Smooth muscle cell (in vitro differentiated cells): Measurements from ENCODE around the gene TIE1. TPM values are rescaled to one million over a fixed set of nuclear protein-coding genes. Genes with fewer than 3 reads are reported as not detected.
A peak's percentile ranks its signal among the peaks of the same experiment; 100 is the strongest.

Experiments used
- DNase-seq: peaks from one replicate; lab custom pipeline; 2025; ENCODE audit not compliant: unreplicated experiment; lab: John Stamatoyannopoulos, UW
- H2AFZ ChIP-seq: fragments of 200-600 bp; sonication (generic); 2 replicates; pipeline ENCODE4 v1.6.0; 2016; ENCODE audit warnings: antibody characterized with exemption, low read depth, mild to moderate bottlenecking
- H3F3A ChIP-seq: fragments of 200-600 bp; sonication (generic); 2 replicates; pipeline ENCODE4 v1.6.0; 2017; ENCODE audit warnings: antibody characterized with exemption, low read depth
- H3K27ac ChIP-seq: fragments of 200-600 bp; sonication (generic); 2 replicates; pipeline ENCODE4 v1.5.1; 2016; ENCODE audit warnings: low read depth, mild to moderate bottlenecking
- H3K27me3 ChIP-seq: fragments of 200-600 bp; sonication (generic); 2 replicates; pipeline ENCODE4 v1.6.1; 2016; ENCODE audit warnings: low read depth, mild to moderate bottlenecking
- H3K36me3 ChIP-seq: fragments of 200-600 bp; sonication (generic); 2 replicates; pipeline ENCODE4 v1.5.1; 2016; ENCODE audit warnings: low read depth
- H3K4me1 ChIP-seq: fragments of 200-600 bp; sonication (generic); 2 replicates; pipeline ENCODE4 v1.5.1; 2016; ENCODE audit warnings: low read depth
- H3K4me2 ChIP-seq: fragments of 200-600 bp; sonication (generic); 2 replicates; pipeline ENCODE4 v1.6.0; 2016; ENCODE audit warnings: mild to moderate bottlenecking
- H3K4me3 ChIP-seq: fragments of 200-600 bp; sonication (generic); 2 replicates; pipeline ENCODE4 v1.5.1; 2016; ENCODE audit warnings: mild to moderate bottlenecking
- H3K79me2 ChIP-seq: fragments of 200-600 bp; sonication (generic); 2 replicates; pipeline ENCODE4 v1.6.0; 2016; ENCODE audit warnings: low read depth, mild to moderate bottlenecking
- H3K9ac ChIP-seq: fragments of 200-600 bp; sonication (generic); 2 replicates; pipeline ENCODE4 v1.6.0; 2016; ENCODE audit warnings: low read depth
- H3K9me3 ChIP-seq: fragments of 200-600 bp; sonication (generic); replicated peaks from 2 replicates; pipeline ENCODE4 v1.5.1; 2016; ENCODE audit warnings: low read depth
- H4K20me1 ChIP-seq: fragments of 200-600 bp; sonication (generic); 2 replicates; pipeline ENCODE4 v1.6.0; 2016; ENCODE audit warnings: low read depth
- WGBS: methylation state at CpG from one replicate; pipeline ENCODE4 v1.1.7; 2016; ENCODE audit warnings: low lambda C conversion rate; 5-methylcytosine and 5-hydroxymethylcytosine counted together
- polyA plus RNA-seq: library from polyadenylated mRNA; unstranded; fragments of >200 nt; fragmentation: Nextera tagmentation; extraction: Ambion mirVana; gene quantifications from 2 replicates; pipeline ENCODE4 v1.2.1, GENCODE V29; 2016
- total RNA-seq: library from RNA; depleted of rRNA; stranded (reverse); fragments of >200 nt; gene quantifications from 2 replicates; pipeline ENCODE4 v1.2.3, GENCODE V29; 2014
- TF ChIP-seq, protein P1 (sequence below): fragments of 200-600 bp; sonication (generic); IDR thresholded peaks from 2 replicates; pipeline ENCODE4 v1.5.1; 2017; ENCODE audit warnings: borderline replicate concordance, mild to moderate bottlenecking, antibody characterized with exemption; ENCODE audit not compliant: insufficient read depth, poor library complexity, severe bottlenecking

Gene TIE1
- total and polyA plus RNA-seq, 2 experiments from 2014 or later = 0.18 to 0.73 TPM

GRCh38 chr1:43267818-43268425 lies 32.9 kb upstream of the TIE1 start:
- Histone ChIP-seq H3K79me2 (no peaks in the 10 kb centered on the region), H3K27me3 (no peaks in the 10 kb centered on the region), H3K4me1 (peaks cover 8% of the 10 kb centered on the region), H3K9ac (no peak overlapping the region), H3K27ac (no peak overlapping the region), H3K4me2 (no peak overlapping the region), H3K9me3 (no peaks in the 10 kb centered on the region), H3F3A (no peaks in the 10 kb centered on the region), H3K36me3 (no peaks in the 10 kb centered on the region), H2AFZ (no peak overlapping the region), H4K20me1 (no peaks in the 10 kb centered on the region), H3K4me3 (no peak overlapping the region)
- WGBS = 91% methylated on average over 3 of the region's 3 CpGs
- no peak for DNase-seq
- TF ChIP-seq, protein P1, sequence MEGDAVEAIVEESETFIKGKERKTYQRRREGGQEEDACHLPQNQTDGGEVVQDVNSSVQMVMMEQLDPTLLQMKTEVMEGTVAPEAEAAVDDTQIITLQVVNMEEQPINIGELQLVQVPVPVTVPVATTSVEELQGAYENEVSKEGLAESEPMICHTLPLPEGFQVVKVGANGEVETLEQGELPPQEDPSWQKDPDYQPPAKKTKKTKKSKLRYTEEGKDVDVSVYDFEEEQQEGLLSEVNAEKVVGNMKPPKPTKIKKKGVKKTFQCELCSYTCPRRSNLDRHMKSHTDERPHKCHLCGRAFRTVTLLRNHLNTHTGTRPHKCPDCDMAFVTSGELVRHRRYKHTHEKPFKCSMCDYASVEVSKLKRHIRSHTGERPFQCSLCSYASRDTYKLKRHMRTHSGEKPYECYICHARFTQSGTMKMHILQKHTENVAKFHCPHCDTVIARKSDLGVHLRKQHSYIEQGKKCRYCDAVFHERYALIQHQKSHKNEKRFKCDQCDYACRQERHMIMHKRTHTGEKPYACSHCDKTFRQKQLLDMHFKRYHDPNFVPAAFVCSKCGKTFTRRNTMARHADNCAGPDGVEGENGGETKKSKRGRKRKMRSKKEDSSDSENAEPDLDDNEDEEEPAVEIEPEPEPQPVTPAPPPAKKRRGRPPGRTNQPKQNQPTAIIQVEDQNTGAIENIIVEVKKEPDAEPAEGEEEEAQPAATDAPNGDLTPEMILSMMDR = no peak

DNA sequence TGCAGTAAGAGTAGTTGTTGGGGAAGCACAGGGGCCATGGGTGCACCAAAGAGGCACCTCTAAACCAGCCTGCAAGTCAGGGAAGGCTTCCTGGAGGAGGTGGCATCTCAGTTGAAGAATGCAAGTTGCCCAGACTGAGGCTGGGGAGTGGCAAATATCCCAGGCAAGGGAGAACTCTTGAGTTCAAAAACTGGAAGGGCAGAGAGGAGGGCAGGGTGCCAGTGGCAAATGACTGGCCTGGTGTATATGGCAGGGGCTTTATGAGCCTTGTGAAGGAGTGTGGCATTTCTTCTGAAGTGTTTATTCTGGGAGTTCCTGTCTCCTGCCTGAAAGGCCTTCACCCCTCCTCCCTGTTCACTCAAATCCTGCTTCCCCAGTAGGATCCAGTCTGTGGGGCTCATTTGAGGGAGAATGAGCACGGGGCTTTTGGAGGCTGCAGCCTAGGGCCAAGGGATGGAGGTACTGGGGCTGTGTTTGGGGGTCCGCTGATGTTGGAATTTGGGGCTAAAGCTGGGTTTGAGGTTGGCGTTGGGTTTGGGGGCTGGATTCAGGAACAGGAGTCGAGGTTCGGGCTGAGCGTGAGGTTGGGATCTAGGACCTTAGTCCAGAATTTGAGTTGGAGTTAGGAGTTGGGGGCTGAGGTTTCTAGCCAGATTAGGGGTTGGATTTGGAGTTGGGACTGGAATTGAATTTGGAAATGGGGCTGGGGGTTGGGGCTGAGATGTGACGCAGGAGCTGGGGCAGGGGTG lies 31.0 kb upstream of the TIE1 start, which contains the start of gene TMEM125:
TSS of gene TMEM125 (plus strand) at position 357 of the 749 bp plus-strand sequence. CDS start 2,740 bp downstream, outside the sequence.
- H4K20me1 ChIP-seq = no peaks in the 10 kb centered on the region
- H3K36me3 ChIP-seq = no peaks in the 10 kb centered on the region
- H3K27ac ChIP-seq = no peak within 1 kb of the TSS
- TF ChIP-seq, protein P1 = no peak
- H3K9me3 ChIP-seq = no peaks in the 10 kb centered on the region
- peak within 1 kb of the TSS; percentile 34 for H3K4me3 ChIP-seq
- no peak within 1 kb of the TSS for H3K9ac ChIP-seq
- no peak for DNase-seq
- peak within 1 kb of the TSS; percentile 58 for H2AFZ ChIP-seq
- 88% methylated on average over 7 of the region's 7 CpGs for WGBS
- H3K79me2 ChIP-seq = no peaks in the 10 kb centered on the region
- peaks cover 8% of the 10 kb centered on the region for H3K4me1 ChIP-seq
- H3K4me2 ChIP-seq = peak within 1 kb of the TSS; percentile 81
- no peaks in the 10 kb centered on the region for H3K27me3 ChIP-seq
- H3F3A ChIP-seq = no peaks in the 10 kb centered on the region

DNA sequence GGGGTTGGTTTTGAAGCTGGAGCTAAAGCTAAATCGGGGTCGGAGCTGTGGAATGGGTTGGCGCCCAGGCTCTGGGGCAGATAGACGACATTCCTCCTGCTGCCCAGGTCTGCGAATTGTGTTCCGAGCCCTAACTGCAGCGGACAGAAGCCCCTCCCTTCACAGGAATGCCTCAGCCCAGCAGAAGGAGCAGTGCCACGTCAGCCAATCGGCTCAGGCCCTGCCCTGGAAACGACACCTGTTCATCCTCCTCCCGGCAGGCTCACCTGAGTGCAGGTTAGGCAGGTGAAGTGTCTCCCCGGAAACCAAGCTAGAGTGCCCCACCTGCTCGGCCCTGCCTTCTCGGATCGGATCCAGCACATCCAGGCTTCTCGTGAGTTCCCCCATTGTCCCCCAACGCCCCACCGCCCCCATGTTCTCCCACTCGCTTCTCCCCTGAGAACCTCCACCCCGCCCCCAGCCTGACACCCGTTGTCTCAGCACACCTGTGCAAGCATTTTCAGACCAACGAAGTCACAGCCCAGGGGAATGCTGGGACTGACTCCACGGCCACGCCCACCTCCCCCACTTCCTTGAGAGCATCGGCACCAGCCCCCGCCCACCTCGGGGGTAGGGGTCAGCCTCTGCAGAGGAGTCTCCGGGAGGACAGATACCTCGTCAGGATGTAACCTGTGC lies 30.2 kb upstream of the TIE1 start:
- H3F3A ChIP-seq = no peaks in the 10 kb centered on the region

More for the DNA sequence above, 30.2 kb upstream of the TIE1 start:
- peaks cover 8% of the 10 kb centered on the region for H3K4me1 ChIP-seq
- H2AFZ ChIP-seq = peak overlapping the region; percentile 58
- H3K9me3 ChIP-seq = no peaks in the 10 kb centered on the region
- TF ChIP-seq, protein P1 = no peak
- H3K27ac ChIP-seq = no peak overlapping the region
- no peak overlapping the region for H3K9ac ChIP-seq
- WGBS = 10% methylated on average over 26 of the region's 29 CpGs
- no peak for DNase-seq
- H3K4me2 ChIP-seq = peak overlapping the region; percentile 81
- peak overlapping the region; percentile 34 for H3K4me3 ChIP-seq
- H3K36me3 ChIP-seq = no peaks in the 10 kb centered on the region
- H4K20me1 ChIP-seq = no peaks in the 10 kb centered on the region
- no peaks in the 10 kb centered on the region for H3K27me3 ChIP-seq
- no peaks in the 10 kb centered on the region for H3K79me2 ChIP-seq
